ENCODE results near the gene ZNF135.
A peak's percentile ranks its signal among the peaks of the same experiment; 100 is the strongest.

The ZNF135 gene

DNA sequence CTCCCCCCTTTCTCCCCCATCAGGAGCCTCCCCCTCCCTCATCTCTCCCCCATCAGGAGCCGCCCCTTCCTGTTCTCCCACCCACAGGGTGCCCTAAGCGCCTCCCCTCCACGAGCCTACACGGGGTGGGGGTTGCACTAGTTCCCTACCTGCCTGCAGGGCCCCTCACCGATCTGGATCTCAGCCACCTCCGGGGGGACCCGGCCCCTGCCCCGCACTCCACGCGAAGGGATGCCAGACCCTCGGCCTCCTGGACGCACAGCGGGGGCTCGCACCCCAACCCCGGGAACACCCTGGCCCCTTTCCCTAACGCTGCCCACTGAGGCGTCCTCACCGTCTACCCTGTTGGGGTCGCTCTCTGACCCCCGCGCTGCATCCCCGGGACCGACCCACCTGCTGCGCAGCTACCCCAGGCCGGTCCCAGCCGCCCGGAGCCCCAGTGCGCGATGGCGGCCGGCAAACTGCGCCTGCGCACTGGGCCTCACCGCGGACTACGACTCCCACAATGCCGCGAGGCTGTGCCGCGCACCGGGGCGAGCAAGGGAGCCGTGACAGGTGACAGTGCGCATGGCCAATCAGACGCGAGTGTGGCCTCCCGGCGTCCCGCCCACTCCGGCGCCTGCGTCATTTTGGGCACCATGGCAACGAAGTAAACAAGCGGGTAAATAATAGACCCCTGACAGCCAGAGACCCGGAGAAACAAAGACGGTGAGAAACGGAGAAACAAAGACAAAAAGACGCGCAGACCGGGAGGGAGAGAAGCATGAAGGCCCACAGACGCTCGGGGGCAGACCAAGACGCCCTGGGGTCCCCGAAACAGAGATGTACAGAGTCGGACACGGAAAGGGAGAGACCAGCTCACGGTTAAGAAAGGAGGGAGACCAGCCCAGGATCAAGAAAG is 38.9 kb downstream of the ZNF135 start, which contains the start of gene ZSCAN18:
ZSCAN18 (minus strand) TSS at position 451 of the 901 bp plus-strand sequence. CDS start 7,964 bp downstream, outside the sequence.
- DNase-seq (ENCODE audit: low read depth), result peak; percentile 42
- peak within 1 kb of the TSS; percentile 46 for H3K4me3 ChIP-seq (ENCODE audit: low read depth, low read length)
- TF ChIP-seq, protein P1, sequence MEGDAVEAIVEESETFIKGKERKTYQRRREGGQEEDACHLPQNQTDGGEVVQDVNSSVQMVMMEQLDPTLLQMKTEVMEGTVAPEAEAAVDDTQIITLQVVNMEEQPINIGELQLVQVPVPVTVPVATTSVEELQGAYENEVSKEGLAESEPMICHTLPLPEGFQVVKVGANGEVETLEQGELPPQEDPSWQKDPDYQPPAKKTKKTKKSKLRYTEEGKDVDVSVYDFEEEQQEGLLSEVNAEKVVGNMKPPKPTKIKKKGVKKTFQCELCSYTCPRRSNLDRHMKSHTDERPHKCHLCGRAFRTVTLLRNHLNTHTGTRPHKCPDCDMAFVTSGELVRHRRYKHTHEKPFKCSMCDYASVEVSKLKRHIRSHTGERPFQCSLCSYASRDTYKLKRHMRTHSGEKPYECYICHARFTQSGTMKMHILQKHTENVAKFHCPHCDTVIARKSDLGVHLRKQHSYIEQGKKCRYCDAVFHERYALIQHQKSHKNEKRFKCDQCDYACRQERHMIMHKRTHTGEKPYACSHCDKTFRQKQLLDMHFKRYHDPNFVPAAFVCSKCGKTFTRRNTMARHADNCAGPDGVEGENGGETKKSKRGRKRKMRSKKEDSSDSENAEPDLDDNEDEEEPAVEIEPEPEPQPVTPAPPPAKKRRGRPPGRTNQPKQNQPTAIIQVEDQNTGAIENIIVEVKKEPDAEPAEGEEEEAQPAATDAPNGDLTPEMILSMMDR (IDR thresholded peaks at IDR 0.05; ENCODE audit: low read depth, low read length, missing control alignments), result no peak

DNA sequence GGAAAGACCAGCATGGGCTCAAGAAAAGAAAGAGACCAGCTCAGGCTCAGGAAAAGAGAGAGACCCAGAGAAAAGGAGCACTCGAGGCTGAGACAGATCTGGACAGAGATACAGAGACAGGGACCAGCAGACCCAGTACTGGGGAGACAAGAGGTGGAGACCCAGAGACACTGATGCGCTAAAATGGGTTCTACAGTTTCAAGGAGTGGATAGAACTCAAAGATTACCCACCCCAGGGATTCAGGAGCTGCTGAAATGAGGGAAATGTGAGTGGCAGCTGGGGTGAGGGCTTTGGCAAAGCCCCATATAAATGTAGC is 39.6 kb downstream of the ZNF135 start:
- DNase-seq (ENCODE audit: low read depth), result no peak
- H3K4me3 ChIP-seq (ENCODE audit: low read depth, low read length), result peak overlapping the region; percentile 39
- TF ChIP-seq, protein P1 (IDR thresholded peaks at IDR 0.05; ENCODE audit: low read depth, low read length, missing control alignments), result no peak

DNA sequence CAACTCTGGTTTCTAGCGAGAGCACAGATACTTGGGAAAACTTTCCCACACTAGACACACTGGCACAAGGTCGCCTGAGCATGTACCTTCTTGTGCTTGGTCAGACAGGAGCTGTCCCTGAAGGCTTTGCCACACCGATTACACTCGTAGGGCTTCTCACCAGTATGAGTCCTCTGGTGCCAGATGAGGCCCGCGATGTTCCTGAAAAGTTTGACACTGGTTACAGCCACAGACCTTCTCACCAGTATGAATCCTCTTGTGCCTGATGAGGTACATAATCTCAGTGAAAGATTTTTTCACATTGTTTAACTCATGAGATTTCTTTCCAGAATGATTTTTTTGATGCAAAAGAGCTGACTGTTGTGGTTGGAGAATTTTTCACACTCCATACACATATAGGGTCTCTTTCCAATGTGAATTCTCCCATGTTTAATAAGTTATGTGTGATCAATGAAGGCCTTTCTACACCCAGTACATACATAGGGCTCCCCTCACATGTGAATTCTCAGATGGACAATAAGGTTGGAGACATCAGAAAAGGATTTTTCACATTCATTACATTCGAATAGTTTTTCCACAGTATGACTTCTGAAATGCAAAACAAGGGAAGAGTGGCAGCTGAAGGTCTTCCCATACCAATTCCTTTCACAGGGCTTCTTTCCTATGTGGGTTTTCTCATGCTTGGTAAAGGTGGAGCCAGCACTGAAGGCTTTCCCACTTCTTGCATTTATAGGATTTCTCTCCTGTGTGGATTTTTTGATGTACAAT is 48.9 kb downstream of the ZNF135 start:
- H3K4me3 ChIP-seq (ENCODE audit: low read depth, low read length), result no peak overlapping the region
- TF ChIP-seq, protein P1 (IDR thresholded peaks at IDR 0.05; ENCODE audit: low read depth, low read length, missing control alignments), result no peak
- DNase-seq (ENCODE audit: low read depth), result no peak

DNA sequence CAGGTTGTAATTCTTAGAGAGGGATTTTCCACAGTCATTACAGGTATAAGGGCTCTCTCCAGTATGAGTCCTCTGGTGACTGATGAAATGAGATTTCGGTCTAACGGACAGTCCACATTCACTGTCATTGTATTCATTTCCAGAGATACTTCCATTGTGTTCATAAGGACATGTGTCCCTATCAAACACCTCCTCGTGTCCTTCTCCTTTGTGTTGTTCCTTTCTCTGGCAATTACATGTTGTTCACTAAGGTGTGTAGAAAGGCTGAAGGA is 49.4 kb downstream of the ZNF135 start:
- no peak for DNase-seq (ENCODE audit: low read depth)
- H3K4me3 ChIP-seq (ENCODE audit: low read depth, low read length), result no peak overlapping the region
- TF ChIP-seq, protein P1 (IDR thresholded peaks at IDR 0.05; ENCODE audit: low read depth, low read length, missing control alignments), result no peak

DNA sequence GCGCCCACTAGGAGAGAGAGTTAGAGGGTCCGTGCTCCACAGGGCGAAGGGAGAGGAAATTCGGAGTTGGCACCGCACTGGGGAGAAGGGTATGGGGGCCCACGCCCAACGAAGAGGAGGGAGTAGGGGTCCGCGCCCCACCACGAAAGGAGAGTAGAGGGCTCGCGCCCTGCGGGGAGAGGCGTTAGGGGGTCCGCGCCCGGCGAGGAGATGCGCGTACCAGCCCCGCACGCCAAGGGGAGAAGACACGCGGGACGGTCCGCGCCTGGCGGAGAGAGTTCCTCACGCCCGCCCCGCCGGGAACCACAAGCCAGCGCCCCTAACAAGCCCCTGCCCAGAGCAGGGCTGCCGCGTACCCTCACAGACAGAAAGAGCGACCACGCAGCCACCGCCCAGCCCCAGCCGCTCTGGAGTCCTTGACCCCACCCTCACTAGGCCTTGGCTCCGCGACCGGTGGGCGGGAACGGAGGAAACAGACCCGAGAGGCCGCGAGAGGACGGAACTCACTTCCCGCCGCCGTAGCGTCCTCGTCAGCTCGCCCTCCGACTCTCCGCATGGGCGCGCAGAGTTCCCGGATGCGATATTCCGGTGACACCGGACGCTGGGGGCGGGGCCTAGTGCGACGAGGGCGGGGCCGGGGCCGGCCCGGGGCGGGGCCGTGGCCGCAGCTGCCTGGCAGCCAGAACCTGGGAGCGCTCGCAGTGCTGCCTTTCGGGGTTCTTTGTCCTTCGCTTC is 58.9 kb downstream of the ZNF135 start:
- H3K4me3 ChIP-seq (ENCODE audit: low read depth, low read length), result no peak overlapping the region
- TF ChIP-seq, protein P1 (IDR thresholded peaks at IDR 0.05; ENCODE audit: low read depth, low read length, missing control alignments), result no peak
- DNase-seq (ENCODE audit: low read depth), result no peak

DNA sequence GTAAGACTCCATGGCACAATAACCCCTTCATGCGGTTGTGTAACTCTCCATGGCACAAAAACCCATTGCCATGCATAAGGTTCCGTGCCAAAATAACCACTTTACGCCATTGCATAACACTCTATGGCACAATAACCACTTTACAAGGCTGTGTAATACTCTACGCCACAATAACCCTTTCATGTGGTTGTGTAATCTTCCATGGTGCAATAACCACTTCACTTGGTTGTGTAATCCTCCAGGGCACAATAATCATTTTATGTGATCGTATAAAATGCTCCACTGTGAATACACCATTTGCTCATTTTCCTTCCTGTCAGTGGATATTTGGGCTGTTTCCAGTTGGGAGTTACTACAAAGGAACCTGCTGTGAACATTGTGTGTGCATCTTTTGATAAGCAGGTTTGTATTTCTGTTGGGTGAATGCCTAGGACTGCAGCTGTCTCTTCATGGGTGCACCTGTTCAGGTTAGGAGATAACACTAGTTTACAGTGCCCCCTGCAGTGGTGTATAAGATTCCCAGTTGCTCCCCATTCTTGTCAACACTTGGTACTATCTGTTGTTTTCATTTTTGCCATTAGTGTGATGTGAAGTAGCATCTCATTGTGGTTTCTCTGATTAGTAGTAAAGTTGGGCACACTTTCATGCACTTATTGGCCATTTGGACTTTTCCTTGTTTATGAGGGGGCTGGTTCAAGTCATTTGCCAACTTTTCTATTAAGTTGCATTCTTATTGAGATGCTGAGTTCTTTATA is 60.1 kb downstream of the ZNF135 start:
- TF ChIP-seq, protein P1 (IDR thresholded peaks at IDR 0.05; ENCODE audit: low read depth, low read length, missing control alignments), result no peak

More for the DNA sequence above, 60.1 kb downstream of the ZNF135 start:
- no peak overlapping the region for H3K4me3 ChIP-seq (ENCODE audit: low read depth, low read length)
- DNase-seq (ENCODE audit: low read depth), result no peak
